Natural killer cell treated with Interleukin-12 subunit alpha and Interleukin-12 subunit beta and Interleukin-15 and Interleukin-18, amount 100 ng/mL, for 72 hours (primary cell): ENCODE results near the gene TLDC2. TPM values are rescaled to one million over a fixed set of nuclear protein-coding genes. Genes with fewer than 3 reads are reported as not detected.

Experiments used
- ATAC-seq, 2 donors: fragments of 150-1000 bp; cut with Tn5 transposase in 1 of 2; sonication (Bioruptor Pico), chemical (Tn5 transposase) in 1 of 2; 2 replicates each; pipeline ENCODE4 v1.10.0; 2021
- DNase-seq: peaks from one replicate; pipeline ENCODE4 v3.0.0; 2022; ENCODE audit warnings: low spot score
- H3K27ac Mint-ChIP-seq, 2 donors: 1 replicate in 1 of 2; 2 replicates in 1 of 2; pipeline ENCODE4 v1.8.0; 2022; ENCODE audit warnings: mixed read lengths in 2 of 2, mild to moderate bottlenecking in 1 of 2, moderate library complexity in 1 of 2
- H3K27me3 Mint-ChIP-seq, 2 donors: 1 replicate in 1 of 2; 2 replicates in 1 of 2; pipeline ENCODE4 v1.8.0; 2022; ENCODE audit warnings: mixed read lengths in 2 of 2
- H3K36me3 Mint-ChIP-seq: one replicate; pipeline ENCODE4 v1.8.0; 2022; ENCODE audit warnings: mixed read lengths
- H3K4me1 Mint-ChIP-seq, 2 donors: 1 replicate in 1 of 2; 2 replicates in 1 of 2; pipeline ENCODE4 v1.8.0; 2022; ENCODE audit warnings: low read depth in 2 of 2, mixed read lengths in 2 of 2, mild to moderate bottlenecking in 1 of 2
- H3K4me3 Mint-ChIP-seq: one replicate; pipeline ENCODE4 v1.8.0; 2022; ENCODE audit warnings: mixed read lengths
- H3K9me3 Mint-ChIP-seq: 2 replicates; pipeline ENCODE4 v1.8.0; 2022; ENCODE audit warnings: mixed read lengths
- total RNA-seq, 2 donors: library from RNA; stranded (reverse); gene quantifications; one replicate each; pipeline ENCODE4 v1.2.3, GENCODE V29; 2022

TLDC2 gene
- total RNA-seq, 2 donors from 2014 or later = 0.39 TPM; not detected in 1

- Mint-ChIP-seq H3K36me3 (peaks cover 15% of the 10 kb centered on the region), H3K27ac (peak overlapping the region; percentile 55 to 69), H3K9me3 (no peaks in the 10 kb centered on the region), H3K27me3 (no peaks in the 10 kb centered on the region), H3K4me1 (peaks cover 37 to 43% of the 10 kb centered on the region in 2 donors), H3K4me3 (no peak overlapping the region)
- no peak for ATAC-seq
- no peak for DNase-seq
These were observed 61.4 kb downstream of the TLDC2 start for GRCh38 chr20:36937402-36937770.

GRCh38 chr20:36941401-36941835 is 65.5 kb downstream of the TLDC2 start:
- Mint-ChIP-seq H3K4me1 (peaks cover 34 to 42% of the 10 kb centered on the region in 2 donors), H3K36me3 (peaks cover 10% of the 10 kb centered on the region), H3K27me3 (no peaks in the 10 kb centered on the region), H3K9me3 (no peaks in the 10 kb centered on the region), H3K27ac (peak overlapping the region; percentile 64 to 84), H3K4me3 (peak overlapping the region; percentile 19)
- ATAC-seq (no peak), DNase-seq (no peak)

Other genes starting within 250 kb of the TLDC2 start
- gene SLA2, start 229.9 kb upstream of the TLDC2 start, total RNA-seq = 10 to 100 TPM; 13.6 to 18.9 TPM
- gene NDRG3, start 130.0 kb upstream of the TLDC2 start, total RNA-seq = 10 to 100 TPM; 19.0 to 20.6 TPM
- 10 to 100 TPM; 21.6 to 29.1 TPM for gene DSN1, start 102.4 kb upstream of the TLDC2 start, total RNA-seq
- gene SAMHD1, start 75.6 kb downstream of the TLDC2 start, total RNA-seq = 10 to 100 TPM; 74.9 to 86.0 TPM
- 10 to 100 TPM; 35.6 to 58.3 TPM for gene RBL1, start 219.9 kb downstream of the TLDC2 start, total RNA-seq